NCI-H2227 treated with DMSO at 0.1 percent for 48 hours (cell line): Measurements from ENCODE around the gene PCDHGC3.

ENCODE experiments used
- DNase-seq: peaks from one replicate; lab custom pipeline; 2025; lab: John Stamatoyannopoulos, UW

Gene PCDHGC3

GRCh38 chr5:141485321-141486055 lies 9.7 kb downstream of the PCDHGC3 start:
- no peak for DNase-seq

- DNase-seq: no peak
Measured at GRCh38 chr5:141486091-141486490, 10.3 kb downstream of the PCDHGC3 start.

- no peak for DNase-seq
Measured at GRCh38 chr5:141487131-141487530, 11.4 kb downstream of the PCDHGC3 start.

- no peak for DNase-seq
Measured at GRCh38 chr5:141488591-141489561, 13.1 kb downstream of the PCDHGC3 start, which contains the start of gene PCDHGC5. Gene PCDHGC5, plus strand, starts transcription at chr5:141489081. Its CDS starts 160 bp downstream, at chr5:141489241.

- no peak for DNase-seq
Measured at GRCh38 chr5:141489841-141490240, 14.1 kb downstream of the PCDHGC3 start.

GRCh38 chr5:141490271-141490670 lies 14.5 kb downstream of the PCDHGC3 start:
- no peak for DNase-seq

GRCh38 chr5:141490771-141491170 lies 15.0 kb downstream of the PCDHGC3 start:
- DNase-seq: no peak

- DNase-seq: no peak
Measured at GRCh38 chr5:141491323-141492167, 15.8 kb downstream of the PCDHGC3 start.

GRCh38 chr5:141492168-141492885 lies 16.6 kb downstream of the PCDHGC3 start:
- no peak for DNase-seq

GRCh38 chr5:141493500-141494422 lies 18.0 kb downstream of the PCDHGC3 start:
- DNase-seq: no peak

- DNase-seq: peak; percentile 54
Measured at GRCh38 chr5:141494761-141495452, 19.1 kb downstream of the PCDHGC3 start.

GRCh38 chr5:141495453-141495811 lies 19.7 kb downstream of the PCDHGC3 start:
- no peak for DNase-seq

- no peak for DNase-seq
Measured at GRCh38 chr5:141496038-141496437, 20.3 kb downstream of the PCDHGC3 start.

GRCh38 chr5:141501761-141502160 lies 26.0 kb downstream of the PCDHGC3 start:
- no peak for DNase-seq

- DNase-seq: no peak
Measured at GRCh38 chr5:141503681-141504080, 27.9 kb downstream of the PCDHGC3 start.

GRCh38 chr5:141504216-141504615 lies 28.4 kb downstream of the PCDHGC3 start:
- no peak for DNase-seq

GRCh38 chr5:141506381-141507155 lies 30.8 kb downstream of the PCDHGC3 start:
- no peak for DNase-seq

- no peak for DNase-seq
Measured at GRCh38 chr5:141507387-141508091, 31.8 kb downstream of the PCDHGC3 start.
